Mammary epithelial cell (primary cell): ENCODE data around the gene TMEM255B.
"Not testable (repeated sequence)": the region's sequence is repeated elsewhere in the genome, so short reads cannot be mapped to it uniquely, and the experiment has no call there.

ENCODE experiments used
- CTCF ChIP-seq, 2 donors: IDR thresholded peaks in 1 of 2; conservative IDR thresholded peaks in 1 of 2; 2 replicates each; pipeline ENCODE4 v1.5.1; 2011 to 2012; ENCODE audit warnings: inconsistent platforms in 2 of 2, low read length in 2 of 2, mild to moderate bottlenecking in 2 of 2, control low read depth in 1 of 2, low read depth in 1 of 2; ENCODE audit not compliant: insufficient read depth in 1 of 2; ENCODE audit errors: extremely low read depth in 1 of 2
- EZH2 ChIP-seq: IDR thresholded peaks from 2 replicates; pipeline ENCODE4 v1.6.1; 2012; ENCODE audit warnings: low read length, inconsistent platforms, borderline replicate concordance

DNA sequence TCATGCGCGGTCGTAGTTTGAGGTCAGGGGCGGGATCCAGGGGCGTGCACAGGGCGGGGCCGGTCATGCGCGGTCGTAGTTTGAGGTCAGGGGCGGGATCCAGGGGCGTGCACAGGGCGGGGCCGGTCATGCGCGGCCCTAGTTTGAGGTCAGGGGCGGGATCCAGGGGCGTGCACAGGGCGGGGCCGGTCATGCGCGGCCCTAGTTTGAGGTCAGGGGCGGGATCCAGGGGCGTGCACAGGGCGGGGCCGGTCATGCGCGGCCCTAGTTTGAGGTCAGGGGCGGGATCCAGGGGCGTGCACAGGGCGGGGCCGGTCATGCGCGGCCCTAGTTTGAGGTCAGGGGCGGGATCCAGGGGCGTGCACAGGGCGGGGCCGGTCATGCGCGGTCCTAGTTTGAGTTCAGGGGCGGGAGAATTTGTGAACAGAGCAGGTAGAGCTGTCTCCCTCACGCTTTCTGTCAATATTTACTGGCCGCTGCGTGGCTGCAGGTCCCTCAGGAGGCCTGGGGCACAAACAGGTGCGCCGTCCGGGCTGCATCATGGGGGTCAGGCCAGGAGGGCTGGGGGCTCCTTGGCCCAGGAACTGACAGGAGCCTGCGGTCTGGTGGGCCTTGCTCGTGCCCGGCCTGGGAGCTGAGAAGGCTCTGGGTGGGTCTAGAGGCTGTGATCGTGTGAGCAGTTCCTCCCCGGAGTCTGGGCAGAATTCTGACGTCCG, 32.8 kb upstream of the TMEM255B start:
- TF ChIP-seq CTCF (conservative IDR thresholded peaks at IDR 0.05 in 1 of 2, IDR thresholded peaks at IDR 0.05 in 1 of 2; ENCODE audit: extremely low read depth in 1 of 2, insufficient read depth in 1 of 2, low read depth in 1 of 2, low read length in 2 of 2); EZH2: not testable (repeated sequence)
